K562 treated with DMSO at 1 percent for 4 hours (cell line): ENCODE measurements around the gene GRM8. TPM values are rescaled to one million over a fixed set of nuclear protein-coding genes. Genes with fewer than 3 reads are reported as not detected.

ENCODE experiments used
- total RNA-seq: library from RNA; unstranded; fragments of 300-600 nt; gene quantifications from 2 replicates; pipeline ENCODE4 v1.2.3, GENCODE V29; 2022; ENCODE audit not compliant: insufficient read depth

Gene GRM8
- total RNA-seq = not detected in 2 replicates

DNA sequence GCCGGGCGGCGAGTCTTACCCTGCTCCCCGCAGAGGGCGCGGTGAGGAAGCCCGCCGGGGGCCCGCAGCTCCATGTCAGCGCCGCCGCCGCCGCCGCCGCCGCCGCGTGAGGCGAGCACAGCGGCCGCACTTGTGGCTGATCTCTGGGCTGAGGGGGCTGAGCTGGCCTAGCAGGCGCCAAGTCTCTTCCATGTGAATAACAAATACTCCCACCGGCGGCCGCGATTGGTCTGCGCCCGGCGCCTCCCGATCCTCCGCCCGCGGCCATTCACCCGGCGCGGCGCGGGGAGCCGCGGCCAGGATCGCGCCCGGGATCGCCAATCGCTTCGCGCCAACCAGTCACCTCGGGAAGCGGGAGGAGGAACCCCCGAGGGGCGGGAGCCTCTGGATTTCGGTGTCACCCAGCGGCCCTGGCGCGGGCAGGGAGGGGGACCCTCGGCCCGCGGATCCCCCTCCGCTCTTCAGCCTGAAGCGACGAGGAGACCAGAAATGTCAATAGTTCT, at the start of gene GRM8:
GRM8 (minus strand) TSS at position 164 of the 503 bp plus-strand sequence.

Other genes starting within 250 kb of the GRM8 start
- gene ZNF800, start 139.8 kb upstream of the GRM8 start, total RNA-seq = 26.6 and 35.9 TPM in 2 replicates